IPS-20b (cell line): ENCODE measurements around the gene TOR4A.

Source experiments
- H3K27ac ChIP-seq: one replicate; pipeline ENCODE4 v1.5.1; 2013; ENCODE audit warnings: low read length
- H3K27me3 ChIP-seq: 2 replicates; pipeline ENCODE4 v1.6.1; 2013; ENCODE audit warnings: mild to moderate bottlenecking, low read length, inconsistent platforms; ENCODE audit not compliant: insufficient read depth
- H3K36me3 ChIP-seq: 2 replicates; pipeline ENCODE4 v1.6.1; 2013; ENCODE audit warnings: low read depth, mild to moderate bottlenecking, inconsistent platforms, low read length, moderate library complexity; ENCODE audit not compliant: insufficient read depth
- H3K4me1 ChIP-seq: 2 replicates; pipeline ENCODE4 v1.6.1; 2013; ENCODE audit warnings: mild to moderate bottlenecking, control low read depth, inconsistent platforms, low read length, moderate library complexity; ENCODE audit not compliant: insufficient read depth
- H3K4me3 ChIP-seq: 2 replicates; pipeline ENCODE4 v1.5.1; 2013; ENCODE audit warnings: mild to moderate bottlenecking, low read length, inconsistent platforms
- H3K9ac ChIP-seq: 2 replicates; pipeline ENCODE4 v1.6.1; 2013; ENCODE audit warnings: low read depth, mild to moderate bottlenecking, inconsistent platforms, low read length, moderate library complexity
- H3K9me3 ChIP-seq: 2 replicates; pipeline ENCODE4 v1.6.1; 2013; ENCODE audit warnings: mild to moderate bottlenecking, low read depth, low read length, inconsistent platforms; ENCODE audit not compliant: insufficient read depth

Gene TOR4A

GRCh38 chr9:137303893-137304382 is 26.4 kb downstream of the TOR4A start:
- Histone ChIP-seq H3K27me3 (peaks cover 32% of the 10 kb centered on the region), H3K36me3 (no peaks in the 10 kb centered on the region), H3K4me3 (no peak overlapping the region), H3K9ac (no peak overlapping the region), H3K4me1 (peaks cover 12% of the 10 kb centered on the region), H3K27ac (no peak overlapping the region), H3K9me3 (no peaks in the 10 kb centered on the region)

- H3K27me3 ChIP-seq: peaks cover 26% of the 10 kb centered on the region
- no peaks in the 10 kb centered on the region for H3K36me3 ChIP-seq
- no peaks in the 10 kb centered on the region for H3K9me3 ChIP-seq
- no peak overlapping the region for H3K9ac ChIP-seq
- H3K27ac ChIP-seq: no peak overlapping the region
- H3K4me3 ChIP-seq: no peak overlapping the region
- peaks cover 7% of the 10 kb centered on the region; the same call in 1 of the 2 replicates for H3K4me1 ChIP-seq
Observed at GRCh38 chr9:137304383-137305059, 27.0 kb downstream of the TOR4A start.

GRCh38 chr9:137305060-137305797 is 27.7 kb downstream of the TOR4A start:
- no peak overlapping the region for H3K4me3 ChIP-seq
- H3K27ac ChIP-seq: no peak overlapping the region

DNA sequence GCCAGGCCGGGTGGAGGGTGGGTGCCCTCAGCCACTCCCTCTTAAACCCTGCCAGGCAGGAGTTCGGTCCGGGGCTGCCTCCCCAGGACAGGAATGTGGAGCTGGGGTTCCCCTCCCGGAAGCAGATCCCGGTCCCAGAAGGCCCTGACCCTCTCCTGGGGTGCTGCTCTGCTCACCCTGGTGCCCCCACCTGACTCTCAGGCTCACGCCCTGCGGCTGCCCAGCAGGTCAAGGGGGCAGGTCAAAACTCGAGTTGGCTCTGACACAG is 28.2 kb downstream of the TOR4A start:
- Histone ChIP-seq H3K4me1 (peaks cover 7% of the 10 kb centered on the region; the same call in 1 of the 2 replicates), H3K27me3 (peaks cover 19% of the 10 kb centered on the region), H3K9ac (no peak overlapping the region)

More at GRCh38 chr9:137305060-137305797, 27.7 kb downstream of the TOR4A start:
- peaks cover 19% of the 10 kb centered on the region for H3K27me3 ChIP-seq
- H3K36me3 ChIP-seq: no peaks in the 10 kb centered on the region
- no peak overlapping the region for H3K9ac ChIP-seq
- peaks cover 7% of the 10 kb centered on the region; the same call in 1 of the 2 replicates for H3K4me1 ChIP-seq
- H3K9me3 ChIP-seq: no peaks in the 10 kb centered on the region

DNA sequence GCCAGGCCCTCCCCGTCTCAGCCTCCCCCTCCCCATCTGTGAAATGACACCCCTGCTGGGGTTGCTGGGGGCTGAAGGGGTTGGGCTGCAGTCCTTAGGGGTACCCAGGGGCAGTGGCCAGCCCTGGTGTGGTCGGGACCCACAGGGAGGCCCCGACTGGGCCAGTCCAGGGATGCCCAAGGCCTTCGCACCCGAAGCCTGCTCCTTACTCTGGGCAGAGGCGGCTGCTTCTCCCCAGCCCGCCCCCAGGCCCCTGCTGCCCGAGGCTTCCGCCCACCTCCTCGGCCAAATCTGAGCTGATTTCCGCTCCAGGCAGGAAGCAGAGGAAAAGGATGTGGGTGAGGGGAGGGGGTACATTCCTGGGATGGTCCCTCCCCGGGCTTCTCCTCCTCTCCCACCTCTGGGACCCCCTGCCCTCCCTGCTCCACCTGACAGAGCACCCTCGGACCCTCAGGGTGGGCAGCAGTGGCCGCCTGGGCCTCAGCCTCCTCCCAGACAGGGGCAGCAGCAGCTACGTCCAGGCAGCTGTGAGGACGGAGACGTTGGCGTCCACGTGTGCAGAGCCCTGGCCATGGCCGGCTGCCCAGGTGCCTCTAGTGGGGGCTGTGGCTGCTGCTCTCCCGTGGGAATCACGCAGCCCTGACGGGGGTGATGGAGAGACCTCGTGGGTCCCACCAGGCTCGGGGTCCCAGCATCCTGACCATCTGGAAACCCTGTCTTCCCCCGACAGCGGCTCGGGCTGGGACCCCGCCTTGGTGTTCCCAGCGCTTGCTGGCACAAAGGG is 28.7 kb downstream of the TOR4A start:
- Histone ChIP-seq H3K4me1 (peaks cover 7% of the 10 kb centered on the region; the same call in 1 of the 2 replicates), H3K27ac (no peak overlapping the region), H3K27me3 (peaks cover 19% of the 10 kb centered on the region), H3K4me3 (no peak overlapping the region), H3K9ac (no peak overlapping the region), H3K36me3 (no peaks in the 10 kb centered on the region), H3K9me3 (no peaks in the 10 kb centered on the region)

More for the DNA sequence above, 28.2 kb downstream of the TOR4A start:
- H3K27ac ChIP-seq: no peak overlapping the region
- no peaks in the 10 kb centered on the region for H3K36me3 ChIP-seq
- no peak overlapping the region for H3K4me3 ChIP-seq
- H3K9me3 ChIP-seq: no peaks in the 10 kb centered on the region

- Histone ChIP-seq H3K9ac (no peak overlapping the region), H3K9me3 (no peaks in the 10 kb centered on the region), H3K27ac (no peak overlapping the region), H3K36me3 (no peaks in the 10 kb centered on the region), H3K27me3 (peaks cover 16% of the 10 kb centered on the region), H3K4me1 (peaks cover 7% of the 10 kb centered on the region; the same call in 1 of the 2 replicates), H3K4me3 (no peak overlapping the region)
Observed at GRCh38 chr9:137306850-137307254, 29.3 kb downstream of the TOR4A start.

GRCh38 chr9:137307255-137308056 is 29.9 kb downstream of the TOR4A start:
- H3K4me3 ChIP-seq: no peak overlapping the region
- no peak overlapping the region for H3K27ac ChIP-seq
- no peaks in the 10 kb centered on the region for H3K9me3 ChIP-seq
- no peak overlapping the region for H3K9ac ChIP-seq
- peaks cover 7% of the 10 kb centered on the region; the same call in 1 of the 2 replicates for H3K4me1 ChIP-seq
- H3K27me3 ChIP-seq: peaks cover 16% of the 10 kb centered on the region
- no peaks in the 10 kb centered on the region for H3K36me3 ChIP-seq

DNA sequence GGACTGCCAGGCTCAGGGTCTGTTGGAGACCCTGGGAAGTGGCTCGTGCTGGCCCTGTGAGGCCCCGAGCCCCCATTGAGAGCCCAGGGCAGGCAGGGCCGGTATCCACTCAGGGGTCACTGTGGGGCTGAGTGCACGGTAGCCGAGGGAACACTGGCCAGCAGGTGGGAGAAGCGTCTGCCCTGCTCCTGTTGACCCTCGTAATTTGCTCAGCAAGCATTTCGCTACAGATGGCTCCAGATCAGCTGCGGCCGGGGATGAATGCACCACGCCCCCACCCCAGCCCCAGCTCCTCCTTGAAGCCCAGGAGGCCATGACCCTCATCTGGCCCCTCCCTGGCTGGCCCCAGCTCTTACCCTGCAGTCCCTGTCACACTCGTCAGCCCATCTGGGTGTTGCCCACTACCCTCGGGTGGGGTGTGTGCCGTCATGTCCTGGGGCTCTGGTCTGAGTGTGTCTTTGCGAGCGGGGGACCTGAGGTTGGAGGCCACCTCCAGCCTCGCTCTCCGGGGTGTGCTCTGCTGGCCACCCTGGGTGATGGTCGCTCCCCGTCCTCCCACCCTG is 30.6 kb downstream of the TOR4A start:
- peaks cover 3% of the 10 kb centered on the region; the same call in 1 of the 2 replicates for H3K4me1 ChIP-seq
- no peaks in the 10 kb centered on the region for H3K36me3 ChIP-seq
- no peaks in the 10 kb centered on the region for H3K9me3 ChIP-seq
- no peak overlapping the region for H3K27ac ChIP-seq
- no peak overlapping the region for H3K4me3 ChIP-seq
- H3K9ac ChIP-seq: no peak overlapping the region
- H3K27me3 ChIP-seq: peaks cover 9% of the 10 kb centered on the region

DNA sequence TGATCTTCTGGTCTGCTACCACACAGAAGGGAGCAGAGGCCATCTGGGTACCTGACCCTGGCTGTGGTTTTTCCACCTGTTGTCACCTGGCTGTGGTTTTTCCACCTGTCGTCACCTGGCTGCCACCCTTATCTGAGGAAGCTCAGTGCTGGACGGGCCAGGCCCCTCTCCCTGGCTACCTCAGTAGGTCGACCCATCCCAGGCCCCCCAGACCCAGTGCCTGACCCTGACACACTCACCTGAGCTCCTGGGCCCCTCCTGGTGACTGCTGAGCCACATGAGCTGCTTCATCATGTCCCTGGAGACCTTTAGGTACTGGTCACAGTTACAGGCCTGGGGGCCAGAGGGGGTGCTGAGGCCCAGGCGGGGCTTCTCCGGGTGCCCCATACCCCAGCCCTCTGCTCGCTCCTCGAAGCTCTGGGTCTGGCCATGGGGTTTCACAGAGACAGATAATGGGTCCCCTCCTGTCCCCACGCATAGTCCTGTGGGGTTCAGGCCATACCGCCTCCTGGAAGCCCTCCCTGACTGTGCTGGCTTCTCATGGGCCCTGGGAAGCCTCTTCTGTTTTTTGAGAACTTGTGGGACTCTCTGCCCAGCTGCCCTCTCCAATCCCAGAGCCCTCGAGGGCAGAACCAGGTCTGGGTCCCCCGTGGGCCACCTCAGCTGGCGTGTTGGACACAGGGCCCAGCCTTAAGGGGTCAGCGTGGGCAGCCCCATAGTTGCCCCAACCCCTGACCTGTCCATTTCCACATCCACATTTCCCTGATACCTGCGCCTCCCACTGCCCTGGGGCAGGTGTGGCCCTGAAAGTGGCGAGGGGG is 32.1 kb downstream of the TOR4A start:
- Histone ChIP-seq H3K27ac (no peak overlapping the region), H3K4me3 (no peak overlapping the region), H3K9me3 (no peaks in the 10 kb centered on the region), H3K27me3 (no peaks in the 10 kb centered on the region), H3K4me1 (peaks cover 3% of the 10 kb centered on the region; the same call in 1 of the 2 replicates), H3K9ac (no peak overlapping the region), H3K36me3 (no peaks in the 10 kb centered on the region)

GRCh38 chr9:137310189-137311052 is 32.9 kb downstream of the TOR4A start:
- Histone ChIP-seq H3K27me3 (no peaks in the 10 kb centered on the region), H3K4me1 (no peaks in the 10 kb centered on the region; the same call in 1 of the 2 replicates), H3K9ac (no peak overlapping the region), H3K9me3 (no peaks in the 10 kb centered on the region), H3K4me3 (no peak overlapping the region), H3K27ac (no peak overlapping the region), H3K36me3 (no peaks in the 10 kb centered on the region)
